Measurements from ENCODE around the gene ALOX15B. TPM values are rescaled to one million over a fixed set of nuclear protein-coding genes. Genes with fewer than 3 reads are reported as not detected.

ALOX15B gene
- total and polyA plus RNA-seq, 2 experiments from 2014 or later, result not detected

DNA sequence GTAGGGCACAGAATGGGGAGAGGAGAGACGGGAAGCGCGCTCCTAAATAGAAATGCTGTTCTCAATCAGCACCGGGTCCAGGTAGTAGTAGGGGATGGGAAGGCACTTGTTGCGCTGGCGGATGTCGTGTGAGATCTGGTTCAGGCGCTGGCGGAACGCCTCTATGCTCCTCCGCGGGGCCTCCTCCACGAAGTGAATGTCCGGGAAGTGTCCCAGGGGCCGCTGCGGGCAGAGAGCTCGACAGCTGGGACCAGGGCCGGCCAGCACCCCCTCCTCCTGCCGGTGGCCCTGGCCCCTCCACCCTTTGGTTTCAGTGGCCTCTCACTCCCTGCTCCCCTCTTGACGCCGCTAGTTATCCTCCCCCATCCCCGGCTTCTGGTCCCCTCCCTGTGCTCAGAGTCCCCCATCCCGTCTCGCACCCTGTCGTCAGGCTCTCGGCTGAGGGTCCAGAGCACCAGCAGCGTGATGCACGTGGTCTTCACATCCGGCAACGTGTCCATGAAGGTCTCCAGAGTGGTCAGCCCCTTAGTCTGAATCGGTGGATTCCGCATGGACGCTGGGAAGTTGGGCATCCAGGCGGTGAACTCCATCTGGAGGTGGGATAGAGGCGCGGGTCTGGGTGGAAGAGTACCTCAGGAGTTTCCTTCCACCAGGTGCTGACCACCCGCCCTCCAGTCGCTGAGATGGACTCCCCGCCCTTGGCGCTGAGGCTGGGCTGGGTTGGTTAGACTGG is 34.0 kb downstream of the ALOX15B start:
- Histone ChIP-seq H3K79me2 (ENCODE audit: insufficient read depth) (no peaks in the 10 kb centered on the region), H3K9me2 (ENCODE audit: insufficient read depth) (no peaks in the 10 kb centered on the region), H3K27ac (no peak overlapping the region), H3K9ac (no peak overlapping the region), H3K4me1 (ENCODE audit: insufficient read depth) (no peaks in the 10 kb centered on the region), H2AFZ (0 out of 2 replicates have a peak overlapping the region, but pooled peaks have one; percentile 10), H3K27me3 (replicated peaks; ENCODE audit: insufficient read depth) (peaks cover 57% of the 10 kb centered on the region), H3K9me3 (ENCODE audit: low read depth) (no peaks in the 10 kb centered on the region), H3K4me2 (ENCODE audit: unreplicated experiment) (no peak overlapping the region), H3K4me3 (no peak overlapping the region), H3K36me3 (ENCODE audit: low read depth) (no peaks in the 10 kb centered on the region), H4K20me1 (ENCODE audit: insufficient read depth) (no peaks in the 10 kb centered on the region), H3F3A (ENCODE audit: insufficient read depth) (no peaks in the 10 kb centered on the region)
- no peak for TF ChIP-seq EZH2 (IDR thresholded peaks at IDR 0.05; ENCODE audit: insufficient read depth, poor library complexity, severe bottlenecking)
- 0 out of 2 replicates have a peak, but pooled peaks have one; percentile 51 for TF ChIP-seq EZH2phosphoT487 (IDR thresholded peaks at IDR 0.05; ENCODE audit: insufficient read depth, low read depth)
- 5% methylated on average over 39 to 40 of the region's 40 CpGs for WGBS, 2 experiments (ENCODE audit: low coverage in 1 of 2, low lambda C conversion rate in 2 of 2, missing lambda C conversion rate in 2 of 2)
- DNase-seq, result peak; percentile 37
- in situ Hi-C loops (cut with MboI), result no loop called here

DNA sequence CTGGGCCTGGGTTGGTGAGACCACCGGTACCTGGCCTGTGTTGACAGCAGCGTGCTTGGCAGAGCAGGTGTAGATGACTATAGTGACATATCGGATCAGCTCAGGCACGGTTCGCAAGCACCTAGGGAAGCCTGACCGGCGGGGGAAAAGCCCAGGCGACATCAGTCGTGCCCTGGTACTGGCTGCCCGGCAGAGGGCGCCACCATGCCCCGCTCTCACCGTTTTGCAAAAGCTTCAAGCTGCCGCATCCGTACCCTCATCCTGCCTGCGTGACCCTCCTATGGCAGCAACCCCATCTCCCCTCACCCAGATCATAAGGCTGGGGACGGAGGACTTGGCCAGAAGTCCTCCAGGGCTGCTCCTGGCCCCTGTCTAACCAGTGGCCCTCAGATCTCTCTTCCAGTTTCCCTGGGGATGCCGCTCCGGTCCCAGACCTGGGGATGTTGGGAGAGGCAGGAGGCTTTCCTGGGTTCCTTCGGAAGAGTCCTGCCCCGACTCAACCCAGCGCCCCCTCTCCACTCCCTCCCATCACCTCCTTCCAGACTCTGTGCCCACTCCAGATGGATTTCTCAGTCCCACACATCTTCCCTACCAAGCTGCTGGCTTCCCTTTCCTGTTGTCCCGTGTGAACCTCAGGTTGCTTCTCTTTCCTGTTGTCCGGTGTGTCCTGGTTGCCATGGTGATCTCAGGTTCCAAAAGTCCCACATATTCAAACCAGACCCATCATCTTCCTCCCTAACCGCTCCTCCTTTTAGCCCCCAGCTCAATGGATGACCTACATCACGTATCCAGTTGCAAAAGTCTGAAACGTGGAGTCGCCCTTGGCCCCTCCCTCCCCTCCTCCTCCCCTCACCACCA is 35.0 kb downstream of the ALOX15B start:
- in situ Hi-C loops (cut with MboI), result no loop called here
- no peak overlapping the region for H2AFZ ChIP-seq
- no peaks in the 10 kb centered on the region for H3K4me1 ChIP-seq (ENCODE audit: insufficient read depth)
- no peaks in the 10 kb centered on the region for H3K9me3 ChIP-seq (ENCODE audit: low read depth)
- 5 to 8% methylated on average over 26 to 27 of the region's 28 CpGs for WGBS, 2 experiments (ENCODE audit: low coverage in 1 of 2, low lambda C conversion rate in 2 of 2, missing lambda C conversion rate in 2 of 2)
- H3K27ac ChIP-seq, result no peak overlapping the region
- no peak overlapping the region for H3K9ac ChIP-seq
- H3K4me3 ChIP-seq, result no peak overlapping the region
- no peaks in the 10 kb centered on the region for H4K20me1 ChIP-seq (ENCODE audit: insufficient read depth)
- H3F3A ChIP-seq (ENCODE audit: insufficient read depth), result no peaks in the 10 kb centered on the region
- peak; percentile 78 for DNase-seq
- TF ChIP-seq EZH2phosphoT487 (IDR thresholded peaks at IDR 0.05; ENCODE audit: insufficient read depth, low read depth) (no peak), EZH2 (IDR thresholded peaks at IDR 0.05; ENCODE audit: insufficient read depth, poor library complexity, severe bottlenecking) (peak; percentile 36)
- peaks cover 56% of the 10 kb centered on the region for H3K27me3 ChIP-seq (replicated peaks; ENCODE audit: insufficient read depth)
- H3K4me2 ChIP-seq (ENCODE audit: unreplicated experiment), result no peak overlapping the region
- H3K79me2 ChIP-seq (ENCODE audit: insufficient read depth), result no peaks in the 10 kb centered on the region
- H3K9me2 ChIP-seq (ENCODE audit: insufficient read depth), result no peaks in the 10 kb centered on the region
- no peaks in the 10 kb centered on the region for H3K36me3 ChIP-seq (ENCODE audit: low read depth)

DNA sequence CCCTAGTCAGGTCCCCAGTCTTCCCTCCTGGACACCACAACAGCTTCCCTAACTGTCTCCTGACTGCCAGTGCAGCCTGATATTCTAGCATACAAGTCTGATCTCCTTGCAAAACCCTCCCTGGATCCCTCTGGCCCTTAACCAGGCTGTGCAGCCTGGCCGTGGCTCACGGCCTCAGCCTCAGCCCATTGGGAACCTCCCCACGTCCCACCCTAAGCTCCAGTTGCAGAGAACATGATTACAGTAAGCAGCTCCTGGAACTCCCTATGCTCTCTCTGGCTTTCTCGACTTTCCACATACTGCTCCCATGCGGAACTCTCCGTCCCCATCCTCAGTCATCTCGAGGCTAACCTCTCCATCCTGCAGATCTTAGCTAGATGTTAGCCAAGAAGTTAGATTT is 35.7 kb downstream of the ALOX15B start:
- H3K9ac ChIP-seq, result no peak overlapping the region
- 1 to 5% methylated on average over 7 of the region's 7 CpGs for WGBS, 2 experiments (ENCODE audit: low coverage in 1 of 2, low lambda C conversion rate in 2 of 2, missing lambda C conversion rate in 2 of 2)
- H3K9me2 ChIP-seq (ENCODE audit: insufficient read depth), result no peaks in the 10 kb centered on the region
- H3K27me3 ChIP-seq (replicated peaks; ENCODE audit: insufficient read depth), result peaks cover 51% of the 10 kb centered on the region
- no peak for TF ChIP-seq EZH2 (IDR thresholded peaks at IDR 0.05; ENCODE audit: insufficient read depth, poor library complexity, severe bottlenecking)
- TF ChIP-seq EZH2phosphoT487 (IDR thresholded peaks at IDR 0.05; ENCODE audit: insufficient read depth, low read depth), result no peak
- no peaks in the 10 kb centered on the region for H3K9me3 ChIP-seq (ENCODE audit: low read depth)
- H3K79me2 ChIP-seq (ENCODE audit: insufficient read depth), result no peaks in the 10 kb centered on the region
- no peak overlapping the region for H2AFZ ChIP-seq
- H3K27ac ChIP-seq, result no peak overlapping the region
- no peaks in the 10 kb centered on the region for H3K36me3 ChIP-seq (ENCODE audit: low read depth)
- no peak overlapping the region for H3K4me2 ChIP-seq (ENCODE audit: unreplicated experiment)
- in situ Hi-C loops (cut with MboI), result no loop called here
- no peaks in the 10 kb centered on the region for H3F3A ChIP-seq (ENCODE audit: insufficient read depth)
- H3K4me3 ChIP-seq, result no peak overlapping the region
- H3K4me1 ChIP-seq (ENCODE audit: insufficient read depth), result no peaks in the 10 kb centered on the region
- DNase-seq, result no peak
- H4K20me1 ChIP-seq (ENCODE audit: insufficient read depth), result no peaks in the 10 kb centered on the region

DNA sequence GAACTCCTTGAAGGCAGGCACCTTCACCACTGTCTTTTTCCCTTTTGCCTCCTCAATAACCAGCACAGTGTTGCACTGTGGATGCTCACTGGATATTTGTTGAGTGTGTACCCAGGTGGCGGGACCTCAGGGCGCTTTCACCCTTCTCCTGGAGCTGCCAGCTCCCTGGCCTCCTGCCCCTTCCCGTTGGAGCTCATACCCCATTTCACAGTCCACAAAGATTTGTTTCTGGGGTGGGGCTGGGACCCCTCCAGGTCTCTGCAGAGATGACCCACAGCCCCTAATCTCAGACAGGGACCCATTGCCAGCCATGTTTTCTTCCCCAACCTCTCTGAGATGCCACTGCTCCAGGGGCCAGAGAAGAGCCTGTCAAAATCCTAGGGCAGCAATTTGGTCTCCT is 36.2 kb downstream of the ALOX15B start:
- H3K27me3 ChIP-seq (replicated peaks; ENCODE audit: insufficient read depth), result peaks cover 51% of the 10 kb centered on the region
- in situ Hi-C loops (cut with MboI), result no loop called here
- no peak overlapping the region for H3K9ac ChIP-seq
- 55 to 62% methylated on average over 3 of the region's 3 CpGs for WGBS, 2 experiments (ENCODE audit: low coverage in 1 of 2, low lambda C conversion rate in 2 of 2, missing lambda C conversion rate in 2 of 2)
- H3K79me2 ChIP-seq (ENCODE audit: insufficient read depth), result no peaks in the 10 kb centered on the region
- DNase-seq, result no peak
- no peaks in the 10 kb centered on the region for H3K9me3 ChIP-seq (ENCODE audit: low read depth)
- no peaks in the 10 kb centered on the region for H3K9me2 ChIP-seq (ENCODE audit: insufficient read depth)
- H3K4me3 ChIP-seq, result no peak overlapping the region
- H3F3A ChIP-seq (ENCODE audit: insufficient read depth), result no peaks in the 10 kb centered on the region
- H3K4me2 ChIP-seq (ENCODE audit: unreplicated experiment), result no peak overlapping the region
- H3K27ac ChIP-seq, result no peak overlapping the region
- no peak for TF ChIP-seq EZH2 (IDR thresholded peaks at IDR 0.05; ENCODE audit: insufficient read depth, poor library complexity, severe bottlenecking)
- TF ChIP-seq EZH2phosphoT487 (IDR thresholded peaks at IDR 0.05; ENCODE audit: insufficient read depth, low read depth), result no peak
- H4K20me1 ChIP-seq (ENCODE audit: insufficient read depth), result no peaks in the 10 kb centered on the region
- no peak overlapping the region for H2AFZ ChIP-seq
- no peaks in the 10 kb centered on the region for H3K36me3 ChIP-seq (ENCODE audit: low read depth)
- no peaks in the 10 kb centered on the region for H3K4me1 ChIP-seq (ENCODE audit: insufficient read depth)
